Mesothelial cell of epicardium (in vitro differentiated cells): ENCODE measurements around the gene OBSL1. TPM values are rescaled to one million over a fixed set of nuclear protein-coding genes. Genes with fewer than 3 reads are reported as not detected.

Experiments used
- DNase-seq, 2 experiments: peaks; one replicate each; pipeline ENCODE4 v3.0.0; 2021; ENCODE audit warnings: low spot score in 2 of 2; ENCODE audit not compliant: unreplicated experiment in 2 of 2
- H3K27ac Mint-ChIP-seq: 2 replicates; pipeline ENCODE4 v1.8.0; 2021; ENCODE audit warnings: mixed read lengths
- H3K27me3 Mint-ChIP-seq: 2 replicates; pipeline ENCODE4 v1.8.0; 2021; ENCODE audit warnings: low read depth, mixed read lengths
- H3K36me3 Mint-ChIP-seq: 2 replicates; pipeline ENCODE4 v1.8.0; 2021; ENCODE audit warnings: mixed read lengths
- H3K4me1 Mint-ChIP-seq: 2 replicates; pipeline ENCODE4 v1.8.0; 2021; ENCODE audit warnings: mixed read lengths
- H3K4me3 Mint-ChIP-seq: 2 replicates; pipeline ENCODE4 v1.8.0; 2021; ENCODE audit warnings: mild to moderate bottlenecking, moderate library complexity, mixed read lengths
- H3K9me3 Mint-ChIP-seq: 2 replicates; pipeline ENCODE4 v1.8.0; 2021; ENCODE audit warnings: mixed read lengths
- total RNA-seq: library from RNA; stranded (reverse); gene quantifications from 3 replicates; pipeline ENCODE4 v1.2.1, GENCODE V29; 2021
- TF ChIP-seq, protein P1 (sequence below): fragments of 200-600 bp; sonication (generic); IDR thresholded peaks from one replicate; pipeline ENCODE4 v1.5.0; 2021; ENCODE audit warnings: antibody characterized with exemption; ENCODE audit not compliant: unreplicated experiment

OBSL1 gene
- total RNA-seq, 1 donor from 2014 or later, result 319 TPM

DNA sequence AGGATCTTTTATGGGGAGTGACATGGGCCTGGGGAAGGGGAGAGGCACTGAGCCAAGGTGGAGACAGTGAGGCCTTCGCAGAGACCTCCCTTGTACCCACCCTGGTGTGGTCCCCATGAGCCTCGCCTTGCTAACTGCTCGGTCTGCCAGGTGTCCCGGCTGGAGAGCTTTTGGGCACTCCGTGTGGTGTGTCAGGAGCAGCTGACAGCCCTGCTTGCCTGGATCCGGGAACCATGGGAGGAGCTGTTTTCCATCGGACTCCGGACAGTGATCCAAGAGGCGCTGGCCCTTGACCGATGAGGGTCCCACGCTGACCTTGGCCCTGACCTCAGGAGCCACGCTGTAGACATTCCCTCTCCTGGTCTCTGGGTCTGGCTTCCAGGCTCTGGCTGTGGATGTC, 44.6 kb upstream of the OBSL1 start:
- Mint-ChIP-seq H3K36me3 (peaks cover 16% of the 10 kb centered on the region), H3K4me1 (no peaks in the 10 kb centered on the region), H3K27ac (no peak overlapping the region), H3K27me3 (no peaks in the 10 kb centered on the region), H3K4me3 (no peak overlapping the region), H3K9me3 (no peaks in the 10 kb centered on the region)
- TF ChIP-seq, protein P1, sequence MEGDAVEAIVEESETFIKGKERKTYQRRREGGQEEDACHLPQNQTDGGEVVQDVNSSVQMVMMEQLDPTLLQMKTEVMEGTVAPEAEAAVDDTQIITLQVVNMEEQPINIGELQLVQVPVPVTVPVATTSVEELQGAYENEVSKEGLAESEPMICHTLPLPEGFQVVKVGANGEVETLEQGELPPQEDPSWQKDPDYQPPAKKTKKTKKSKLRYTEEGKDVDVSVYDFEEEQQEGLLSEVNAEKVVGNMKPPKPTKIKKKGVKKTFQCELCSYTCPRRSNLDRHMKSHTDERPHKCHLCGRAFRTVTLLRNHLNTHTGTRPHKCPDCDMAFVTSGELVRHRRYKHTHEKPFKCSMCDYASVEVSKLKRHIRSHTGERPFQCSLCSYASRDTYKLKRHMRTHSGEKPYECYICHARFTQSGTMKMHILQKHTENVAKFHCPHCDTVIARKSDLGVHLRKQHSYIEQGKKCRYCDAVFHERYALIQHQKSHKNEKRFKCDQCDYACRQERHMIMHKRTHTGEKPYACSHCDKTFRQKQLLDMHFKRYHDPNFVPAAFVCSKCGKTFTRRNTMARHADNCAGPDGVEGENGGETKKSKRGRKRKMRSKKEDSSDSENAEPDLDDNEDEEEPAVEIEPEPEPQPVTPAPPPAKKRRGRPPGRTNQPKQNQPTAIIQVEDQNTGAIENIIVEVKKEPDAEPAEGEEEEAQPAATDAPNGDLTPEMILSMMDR, result no peak
- no peak for DNase-seq

DNA sequence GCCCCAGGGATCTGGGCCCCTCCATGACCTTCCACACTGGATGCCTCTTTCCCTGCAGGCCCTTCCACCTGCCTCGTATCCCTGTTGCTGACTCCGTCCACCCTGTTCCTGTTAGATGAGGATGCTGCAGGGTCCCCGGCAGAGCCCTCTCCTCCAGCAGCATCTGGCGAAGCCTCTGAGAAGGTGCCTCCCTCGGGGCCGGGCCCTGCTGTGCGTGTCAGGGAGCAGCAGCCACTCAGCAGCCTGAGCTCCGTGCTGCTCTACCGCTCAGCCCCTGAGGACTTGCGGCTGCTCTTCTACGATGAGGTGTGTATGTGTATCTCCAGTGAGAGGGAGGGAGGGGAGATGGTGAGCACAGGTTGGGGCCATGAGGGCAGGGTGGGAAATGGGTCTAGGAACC, 43.7 kb upstream of the OBSL1 start:
- no peak overlapping the region for H3K27ac Mint-ChIP-seq

DNA sequence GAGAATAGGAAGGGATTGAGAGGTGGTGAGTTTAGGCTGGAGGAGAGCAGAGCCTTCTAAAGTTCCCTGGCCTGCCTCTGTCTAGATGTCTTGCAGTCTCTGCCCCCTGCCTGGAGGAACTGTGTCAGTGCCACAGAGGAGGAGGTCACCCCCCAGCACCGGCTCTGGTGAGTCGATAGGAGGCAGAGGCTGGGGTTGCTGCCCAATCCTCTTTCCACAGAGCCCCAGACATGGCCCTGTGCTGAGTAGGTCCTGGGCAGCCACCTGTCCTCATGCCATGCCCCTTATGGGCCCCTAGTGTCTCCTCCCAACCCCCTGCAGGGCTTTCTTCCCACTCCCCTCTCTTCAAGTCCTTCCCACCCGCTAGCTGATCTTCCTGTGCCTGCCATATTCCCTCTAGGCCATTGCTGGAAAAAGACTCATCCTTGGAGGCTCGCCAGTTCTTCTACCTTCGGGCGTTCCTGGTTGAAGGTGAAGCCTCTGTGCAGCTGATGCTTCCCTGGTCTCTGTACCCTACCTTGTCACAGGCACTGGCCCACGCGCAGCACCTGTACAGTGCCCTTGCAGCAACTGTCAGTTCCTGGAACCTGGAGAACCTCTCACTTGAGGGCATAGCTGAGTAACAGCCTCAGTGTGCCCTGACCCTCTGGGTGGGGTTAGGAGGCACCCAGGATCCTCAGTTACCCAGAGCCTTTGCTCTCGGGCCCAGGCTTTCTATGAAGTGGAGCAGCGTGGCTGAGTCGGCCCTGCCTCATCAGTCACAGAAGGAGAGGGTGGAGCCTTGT, 42.9 kb upstream of the OBSL1 start:
- Mint-ChIP-seq H3K27me3 (no peaks in the 10 kb centered on the region), H3K27ac (no peak overlapping the region), H3K4me1 (no peaks in the 10 kb centered on the region)

More for the DNA sequence above, 43.7 kb upstream of the OBSL1 start:
- TF ChIP-seq, protein P1, result no peak
- Mint-ChIP-seq H3K9me3 (no peaks in the 10 kb centered on the region), H3K36me3 (peaks cover 19% of the 10 kb centered on the region), H3K4me3 (no peak overlapping the region), H3K27me3 (no peaks in the 10 kb centered on the region), H3K4me1 (no peaks in the 10 kb centered on the region)
- DNase-seq, result no peak

DNA sequence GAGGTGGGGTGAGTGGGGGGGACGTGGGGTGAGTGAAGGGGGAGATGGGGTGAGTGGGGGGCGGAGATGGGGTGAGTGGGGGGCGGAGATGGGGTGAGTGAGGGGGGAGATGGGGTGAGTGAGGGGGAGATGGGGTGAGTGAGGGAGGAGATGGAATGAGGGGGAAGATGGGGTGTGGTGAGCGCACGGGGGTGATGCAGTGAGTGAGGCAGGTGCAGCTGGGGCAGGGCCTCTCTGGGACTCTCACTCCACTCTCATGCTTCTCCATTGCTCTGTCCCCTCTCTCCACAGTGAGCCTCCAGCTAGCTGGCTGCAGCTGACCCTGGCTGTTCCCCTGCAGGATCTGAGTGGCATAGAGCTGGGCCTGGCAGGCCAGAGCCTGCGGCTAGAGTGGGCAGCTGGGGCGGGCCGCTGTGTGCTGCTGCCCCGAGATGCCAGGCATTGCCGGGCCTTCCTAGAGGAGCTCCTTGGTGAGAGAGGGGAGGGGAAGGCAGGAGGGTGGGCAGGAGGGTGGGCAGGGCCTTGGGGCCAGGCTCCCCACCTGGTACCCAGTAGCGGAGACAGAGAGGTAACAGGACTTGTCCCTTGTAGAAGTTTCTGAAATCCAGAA, 42.2 kb upstream of the OBSL1 start:
- peaks cover 21% of the 10 kb centered on the region for H3K36me3 Mint-ChIP-seq
- no peaks in the 10 kb centered on the region for H3K4me1 Mint-ChIP-seq
- no peak for DNase-seq
- no peaks in the 10 kb centered on the region for H3K27me3 Mint-ChIP-seq
- H3K27ac Mint-ChIP-seq, result no peak overlapping the region
- no peaks in the 10 kb centered on the region for H3K9me3 Mint-ChIP-seq
- TF ChIP-seq, protein P1, result no peak
- H3K4me3 Mint-ChIP-seq, result no peak overlapping the region

More for the DNA sequence above, 42.9 kb upstream of the OBSL1 start:
- H3K4me3 Mint-ChIP-seq, result no peak overlapping the region
- H3K9me3 Mint-ChIP-seq, result no peaks in the 10 kb centered on the region
- DNase-seq, result no peak
- TF ChIP-seq, protein P1, result no peak
- H3K36me3 Mint-ChIP-seq, result peaks cover 20% of the 10 kb centered on the region

DNA sequence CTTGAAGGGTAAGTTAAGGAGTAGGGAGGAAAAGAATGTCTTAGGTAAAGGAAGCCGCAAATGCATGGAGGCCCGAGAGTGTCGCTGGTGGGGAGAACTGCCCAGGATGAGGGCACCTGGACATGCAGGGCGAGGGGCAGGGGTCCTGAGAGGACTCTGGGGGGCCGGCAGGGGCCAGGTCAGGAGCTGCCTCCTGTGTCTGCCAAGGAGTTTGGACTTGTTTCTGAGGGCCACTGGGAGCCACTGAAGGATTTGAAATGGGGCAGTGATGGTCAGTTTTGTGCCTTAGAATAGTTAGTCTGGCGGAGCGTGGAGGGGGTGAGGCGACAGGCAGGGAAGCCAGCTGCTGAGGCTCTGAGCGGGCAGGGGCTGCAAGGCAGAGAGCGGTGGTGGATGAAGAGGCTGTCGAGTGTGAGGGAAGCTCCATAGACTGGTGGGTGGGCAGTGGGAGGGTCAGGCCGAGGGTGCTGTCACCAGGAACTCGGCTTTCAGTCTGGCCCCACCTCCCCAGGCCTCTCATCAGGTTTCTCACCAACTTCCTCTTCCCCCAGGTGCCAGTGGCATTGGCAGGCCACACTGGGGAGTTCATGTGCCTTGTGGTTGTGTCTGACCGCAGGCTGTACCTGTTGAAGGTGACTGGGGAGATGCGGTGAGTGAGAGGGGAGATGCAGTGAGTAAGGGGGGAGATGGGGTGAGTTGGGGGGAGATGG, 41.4 kb upstream of the OBSL1 start:
- Mint-ChIP-seq H3K36me3 (peaks cover 21% of the 10 kb centered on the region), H3K27ac (no peak overlapping the region), H3K27me3 (no peaks in the 10 kb centered on the region), H3K9me3 (no peaks in the 10 kb centered on the region), H3K4me3 (no peak overlapping the region), H3K4me1 (no peaks in the 10 kb centered on the region)
- no peak for DNase-seq
- TF ChIP-seq, protein P1, result no peak
